ENCODE data around the gene PCNX1.

Gene PCNX1

GRCh38 chr14:70898111-70898745 lies 9.0 kb upstream of the PCNX1 start:
- peaks cover 3% of the 10 kb centered on the region for H3K9me3 Mint-ChIP-seq
- no peak overlapping the region for H3K4me3 Mint-ChIP-seq
- H3K4me1 Mint-ChIP-seq = peaks cover 42% of the 10 kb centered on the region
- no peak overlapping the region for H3K27ac Mint-ChIP-seq
- no peaks in the 10 kb centered on the region for H3K36me3 Mint-ChIP-seq
- DNase-seq (ENCODE audit: low spot score in 2 of 2) (no peak), ATAC-seq (no peak)

DNA sequence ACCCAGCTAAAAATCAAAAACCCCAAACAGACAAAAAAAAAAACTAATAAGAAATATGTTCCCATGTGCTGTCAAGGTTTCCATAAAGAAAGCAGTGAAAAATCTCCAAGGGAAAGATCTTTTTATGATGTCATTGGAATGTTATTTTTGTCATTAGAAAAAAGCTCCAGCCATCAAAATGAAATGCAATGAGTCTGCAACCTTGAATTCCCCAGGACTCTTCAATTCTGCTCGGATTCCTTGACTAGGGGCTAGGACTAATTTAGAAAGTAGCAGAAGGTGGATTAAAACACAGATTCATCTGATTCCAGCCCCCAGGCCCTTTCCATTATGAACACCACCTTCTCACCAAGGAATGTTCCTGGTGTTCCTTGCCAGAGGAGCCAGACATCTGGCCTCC lies 6.0 kb upstream of the PCNX1 start:
- peaks cover 39% of the 10 kb centered on the region for H3K4me1 Mint-ChIP-seq
- H3K9me3 Mint-ChIP-seq = peaks cover 2% of the 10 kb centered on the region
- DNase-seq (ENCODE audit: low spot score in 2 of 2) (no peak), ATAC-seq (no peak)
- no peak overlapping the region for H3K4me3 Mint-ChIP-seq
- no peak overlapping the region for H3K27ac Mint-ChIP-seq
- H3K36me3 Mint-ChIP-seq = no peaks in the 10 kb centered on the region

DNA sequence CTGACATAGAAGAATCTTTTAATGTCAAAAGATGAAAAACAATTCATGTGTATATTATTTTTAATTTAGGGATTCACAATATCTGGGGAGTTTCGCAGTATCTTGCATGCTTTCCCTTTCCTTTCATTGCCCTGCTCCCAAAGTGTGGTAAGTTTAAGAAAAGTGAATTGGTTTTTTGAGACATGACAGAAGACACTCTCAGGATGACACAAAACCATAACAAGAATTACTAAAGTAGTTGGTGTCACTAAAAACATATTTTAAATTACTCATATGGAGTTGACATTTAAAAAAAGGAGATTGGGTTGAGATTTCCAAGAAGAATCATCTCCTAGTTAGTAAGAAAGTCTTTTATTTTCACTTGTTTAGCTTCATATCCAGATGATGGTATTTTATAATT lies 5.1 kb upstream of the PCNX1 start:
- peaks cover 44% of the 10 kb centered on the region for H3K4me1 Mint-ChIP-seq
- no peak overlapping the region for H3K27ac Mint-ChIP-seq
- H3K36me3 Mint-ChIP-seq = no peaks in the 10 kb centered on the region
- peak; percentile 82 for ATAC-seq
- H3K9me3 Mint-ChIP-seq = no peaks in the 10 kb centered on the region
- DNase-seq (ENCODE audit: low spot score in 2 of 2) = no peak
- peak overlapping the region; percentile 17 for H3K4me3 Mint-ChIP-seq

GRCh38 chr14:70904373-70904772 lies 2.9 kb upstream of the PCNX1 start:
- Mint-ChIP-seq H3K36me3 (peaks cover 14% of the 10 kb centered on the region), H3K27ac (peak overlapping the region; percentile 36), H3K9me3 (no peaks in the 10 kb centered on the region), H3K4me1 (peaks cover 36% of the 10 kb centered on the region), H3K4me3 (no peak overlapping the region)
- ATAC-seq = no peak
- DNase-seq (ENCODE audit: low spot score in 2 of 2) = no peak

DNA sequence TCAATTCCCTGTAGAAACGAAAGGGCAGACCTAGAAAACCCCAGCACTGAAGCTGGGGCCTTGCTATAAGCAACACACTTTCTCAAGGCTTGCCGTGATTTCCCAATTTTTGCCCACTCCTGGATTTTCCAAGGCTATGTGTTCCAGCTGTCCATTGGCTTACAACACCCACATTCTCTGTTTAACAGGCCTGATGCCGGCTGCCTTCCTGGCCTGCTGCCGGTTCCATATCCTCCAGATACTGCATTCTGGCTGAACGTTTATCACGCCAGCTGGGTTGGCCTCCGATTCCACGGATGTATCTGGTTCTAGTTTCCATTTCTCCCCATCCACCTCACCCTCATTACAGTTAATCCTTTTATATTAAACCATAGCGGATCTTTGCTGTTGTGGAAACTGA lies 2.0 kb upstream of the PCNX1 start:
- Mint-ChIP-seq H3K4me1 (peaks cover 44% of the 10 kb centered on the region), H3K36me3 (peaks cover 14% of the 10 kb centered on the region), H3K9me3 (no peaks in the 10 kb centered on the region), H3K4me3 (no peak overlapping the region), H3K27ac (peak overlapping the region; percentile 36)
- DNase-seq (ENCODE audit: low spot score in 2 of 2) (no peak), ATAC-seq (no peak)

- no peaks in the 10 kb centered on the region for H3K9me3 Mint-ChIP-seq
- peaks cover 56% of the 10 kb centered on the region for H3K4me1 Mint-ChIP-seq
Observed at GRCh38 chr14:70906793-70907175, 475 bp upstream of the PCNX1 start.

DNA sequence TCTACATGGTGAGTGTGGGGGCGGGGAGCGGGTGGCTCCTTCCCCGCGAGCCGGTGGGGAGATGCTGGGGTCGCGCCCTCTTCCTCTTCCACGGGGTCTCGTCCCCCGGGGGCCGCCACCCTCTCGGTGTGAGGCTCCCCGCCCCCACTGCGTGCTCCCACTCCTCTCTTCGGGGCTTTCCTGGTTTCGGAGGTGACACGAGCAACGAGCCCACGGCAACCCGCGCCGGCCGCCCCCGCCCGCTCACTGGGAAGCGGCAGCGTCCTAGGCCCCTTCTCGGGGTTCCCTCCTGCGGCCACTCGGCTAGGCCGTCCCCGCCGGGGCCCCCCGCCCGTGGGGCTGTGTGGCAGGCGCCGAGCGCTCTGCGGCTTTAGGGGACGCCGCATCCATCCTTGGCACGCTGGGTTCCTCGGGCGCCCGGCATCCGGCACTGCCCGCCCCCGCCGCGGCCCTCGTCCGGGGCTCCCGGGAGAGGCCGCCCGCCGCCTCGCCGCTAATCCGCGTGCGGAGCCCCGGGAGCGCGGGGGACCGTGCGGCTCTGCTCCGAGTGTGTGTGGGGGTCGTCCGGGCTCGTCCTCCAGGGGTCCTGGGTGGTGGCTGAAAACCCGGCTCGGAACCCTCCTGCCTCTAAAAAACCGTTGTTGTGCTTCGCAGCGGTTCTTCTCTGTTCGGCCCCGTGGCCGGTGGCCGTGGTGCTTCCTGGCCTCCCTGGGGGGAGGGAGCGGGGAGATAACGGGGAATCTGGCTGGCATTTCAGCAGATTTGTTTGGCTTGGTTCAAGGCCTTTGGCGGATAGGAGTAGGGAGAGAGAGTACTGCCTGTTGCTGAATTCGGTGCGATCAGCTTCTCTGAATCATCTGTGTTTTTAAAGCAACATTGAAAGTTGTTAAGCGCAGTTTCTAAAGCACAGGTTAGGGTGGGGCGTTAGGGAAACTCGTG lies 1.0 kb downstream of the PCNX1 start:
- peak; percentile 48 to 84 for DNase-seq (ENCODE audit: low spot score in 2 of 2)
- peak overlapping the region; percentile 85 for H3K4me3 Mint-ChIP-seq
- H3K4me1 Mint-ChIP-seq = peaks cover 67% of the 10 kb centered on the region
- peak overlapping the region; percentile 93 for H3K27ac Mint-ChIP-seq
- ATAC-seq = peak; percentile 49
- no peaks in the 10 kb centered on the region for H3K9me3 Mint-ChIP-seq
- peaks cover 20% of the 10 kb centered on the region for H3K36me3 Mint-ChIP-seq

More at GRCh38 chr14:70906793-70907175, 475 bp upstream of the PCNX1 start:
- DNase-seq (ENCODE audit: low spot score in 2 of 2) = no peak
- ATAC-seq = no peak
- Mint-ChIP-seq H3K4me3 (peak overlapping the region; percentile 85), H3K27ac (peak overlapping the region; percentile 93), H3K36me3 (peaks cover 20% of the 10 kb centered on the region)

GRCh38 chr14:70908935-70909641 lies 1.8 kb downstream of the PCNX1 start:
- H3K4me3 Mint-ChIP-seq = peak overlapping the region; percentile 85
- H3K27ac Mint-ChIP-seq = peak overlapping the region; percentile 93
- DNase-seq (ENCODE audit: low spot score in 2 of 2) (no peak), ATAC-seq (no peak)
- H3K4me1 Mint-ChIP-seq = peaks cover 59% of the 10 kb centered on the region
- no peaks in the 10 kb centered on the region for H3K9me3 Mint-ChIP-seq
- peaks cover 20% of the 10 kb centered on the region for H3K36me3 Mint-ChIP-seq

- peak overlapping the region; percentile 93 for H3K27ac Mint-ChIP-seq
- peaks cover 20% of the 10 kb centered on the region for H3K36me3 Mint-ChIP-seq
- peaks cover 56% of the 10 kb centered on the region for H3K4me1 Mint-ChIP-seq
- H3K4me3 Mint-ChIP-seq = peak overlapping the region; percentile 85
- no peak for ATAC-seq
- no peaks in the 10 kb centered on the region for H3K9me3 Mint-ChIP-seq
- DNase-seq (ENCODE audit: low spot score in 2 of 2) = no peak
Observed at GRCh38 chr14:70909733-70910614, 2.7 kb downstream of the PCNX1 start.

DNA sequence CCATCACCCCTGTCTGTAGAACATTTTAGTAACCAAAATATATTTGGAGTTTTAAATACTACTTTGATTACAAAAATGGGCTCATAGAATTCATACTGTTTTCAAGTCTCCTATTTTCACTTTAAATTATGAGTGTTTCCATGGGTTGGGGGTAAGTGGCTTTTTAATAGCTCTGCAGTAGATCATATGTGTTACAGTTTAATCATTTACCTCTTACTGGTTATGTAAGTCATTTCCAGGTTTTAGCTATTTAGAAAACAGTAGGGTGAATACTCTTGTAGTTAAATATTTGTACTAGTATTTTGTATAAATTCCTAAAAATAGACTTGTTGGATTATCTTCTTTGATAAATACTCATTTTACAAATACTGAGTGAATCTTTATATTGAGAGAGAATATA lies 8.2 kb downstream of the PCNX1 start:
- Mint-ChIP-seq H3K4me3 (peak overlapping the region; percentile 38), H3K9me3 (peaks cover 2% of the 10 kb centered on the region), H3K27ac (peak overlapping the region; percentile 8), H3K4me1 (peaks cover 77% of the 10 kb centered on the region), H3K36me3 (peaks cover 11% of the 10 kb centered on the region)
- ATAC-seq = no peak
- DNase-seq (ENCODE audit: low spot score in 2 of 2) = no peak

DNA sequence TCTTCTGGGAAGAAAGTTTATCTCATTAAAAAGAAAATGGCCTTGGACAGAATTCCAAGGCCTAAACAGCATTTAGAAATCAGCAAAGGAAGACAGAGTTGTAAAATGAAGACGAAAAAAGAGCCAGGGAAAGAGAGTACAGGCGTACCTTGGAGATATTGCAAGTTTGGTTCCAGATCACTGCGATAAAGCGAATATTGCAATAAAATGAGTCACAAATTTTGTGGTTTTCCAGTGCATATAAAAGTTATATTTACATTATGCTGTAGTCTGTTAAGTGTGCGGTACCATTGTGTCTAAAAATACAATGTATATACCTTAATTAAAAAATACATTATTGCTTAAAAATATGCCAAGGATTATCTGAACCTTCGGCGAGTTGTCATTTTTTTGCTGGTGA lies 9.0 kb downstream of the PCNX1 start:
- peak overlapping the region; percentile 8 for H3K27ac Mint-ChIP-seq

GRCh38 chr14:70916799-70917198 lies 9.5 kb downstream of the PCNX1 start:
- Mint-ChIP-seq H3K9me3 (peaks cover 2% of the 10 kb centered on the region), H3K4me3 (peak overlapping the region; percentile 38), H3K4me1 (peaks cover 77% of the 10 kb centered on the region), H3K36me3 (peaks cover 5% of the 10 kb centered on the region), H3K27ac (peak overlapping the region; percentile 35)
- ATAC-seq (no peak), DNase-seq (ENCODE audit: low spot score in 2 of 2) (no peak)

More for the DNA sequence above, 9.0 kb downstream of the PCNX1 start:
- DNase-seq (ENCODE audit: low spot score in 2 of 2) (no peak), ATAC-seq (no peak)
- peaks cover 2% of the 10 kb centered on the region for H3K9me3 Mint-ChIP-seq
- H3K4me3 Mint-ChIP-seq = peak overlapping the region; percentile 38
- H3K36me3 Mint-ChIP-seq = peaks cover 9% of the 10 kb centered on the region
- peaks cover 75% of the 10 kb centered on the region for H3K4me1 Mint-ChIP-seq

- Mint-ChIP-seq H3K27ac (peak overlapping the region; percentile 35), H3K4me1 (peaks cover 74% of the 10 kb centered on the region), H3K9me3 (peaks cover 2% of the 10 kb centered on the region), H3K4me3 (no peak overlapping the region), H3K36me3 (peaks cover 5% of the 10 kb centered on the region)
- DNase-seq (ENCODE audit: low spot score in 2 of 2) = no peak
- ATAC-seq = no peak
Observed at GRCh38 chr14:70917633-70918032, 10.4 kb downstream of the PCNX1 start.

- Mint-ChIP-seq H3K4me3 (peak overlapping the region; percentile 29), H3K36me3 (peaks cover 17% of the 10 kb centered on the region), H3K4me1 (peaks cover 81% of the 10 kb centered on the region), H3K27ac (peak overlapping the region; percentile 54), H3K9me3 (peaks cover 2% of the 10 kb centered on the region)
- ATAC-seq = peak; percentile 42
- no peak for DNase-seq (ENCODE audit: low spot score in 2 of 2)
Observed at GRCh38 chr14:70919774-70920173, 12.5 kb downstream of the PCNX1 start.
